Transverse colon (tissue), 4 donors: ENCODE results near the gene ZP3. TPM values are rescaled to one million over a fixed set of nuclear protein-coding genes. Genes with fewer than 3 reads are reported as not detected.
"Not testable (repeated sequence)": the region's sequence is repeated elsewhere in the genome, so short reads cannot be mapped to it uniquely, and the experiment has no call there.

ENCODE experiments used
- DNase-seq: peaks from one replicate; pipeline ENCODE4 v3.0.0-alpha.2; 2019
- H3K27ac ChIP-seq, 4 donors: fragments of 200-600 bp; sonication (generic); 2 replicates each; pipeline ENCODE4 v1.5.1; 2016 to 2018; ENCODE audit warnings: inconsistent platforms in 4 of 4
- H3K27me3 ChIP-seq: fragments of 200-600 bp; sonication (generic); 2 replicates; pipeline ENCODE4 v1.5.1; 2017; ENCODE audit warnings: inconsistent platforms
- H3K36me3 ChIP-seq, 4 donors: fragments of 200-600 bp; sonication (generic); 2 replicates each; pipeline ENCODE4 v1.5.1; 2017 to 2019; ENCODE audit warnings: inconsistent platforms in 4 of 4
- H3K4me1 ChIP-seq, 4 donors: fragments of 200-600 bp; sonication (generic); 2 replicates each; pipeline ENCODE4 v1.5.1; 2017 to 2020; ENCODE audit warnings: inconsistent platforms in 4 of 4
- H3K4me3 ChIP-seq, 4 donors: fragments of 200-600 bp; sonication (generic); 1 replicate in 1 of 4; 2 replicates in 3 of 4; pipeline versions ENCODE4 v1.5.1 to v1.6.1; 2017 to 2019; ENCODE audit warnings: inconsistent platforms in 4 of 4
- H3K9me3 ChIP-seq, 2 donors: fragments of 200-600 bp; sonication (generic); 2 replicates each; pipeline ENCODE4 v1.5.1; 2017 to 2019; ENCODE audit warnings: inconsistent platforms in 2 of 2
- POLR2AphosphoS5 ChIP-seq, 3 donors: sonication (generic); formaldehyde crosslinking; IDR thresholded peaks; one replicate each; pipeline ENCODE4 v1.6.1; 2016; ENCODE audit warnings: antibody characterized with exemption in 3 of 3
- WGBS, 2 donors: methylation state at CpG; one replicate each; pipeline ENCODE4 v1.1.5; 2018; ENCODE audit warnings: low coverage in 1 of 2; 5-methylcytosine and 5-hydroxymethylcytosine counted together
- in situ Hi-C, 4 donors: fragments of 200-750 bp; cut with MboI; loops; one replicate each; pipeline versions ENCODE4 v1.15.0 to v1.15.1; 2017; ENCODE audit warnings: low sequenced_read_pairs in 3 of 4, low pct_ligation_motif_present in 1 of 4, low pct_unique_long_range_greater_than_20kb in 1 of 4
- intact Hi-C: fragments of 100-400 bp; cut with DNase I; formaldehyde crosslinking; loops from one replicate; pipeline ENCODE4 v1.15.1; 2023; ENCODE audit warnings: low total_unique reads
- total RNA-seq, 4 donors: library from RNA; depleted of rRNA; stranded (reverse); fragments of >200 nt; gene quantifications; one replicate each; pipeline ENCODE4 v1.1.0, GENCODE V29; 2016

ZP3 gene
- total RNA-seq, 4 donors from 2014 or later, result 3.0 to 3.4 TPM; not detected in 2

DNA sequence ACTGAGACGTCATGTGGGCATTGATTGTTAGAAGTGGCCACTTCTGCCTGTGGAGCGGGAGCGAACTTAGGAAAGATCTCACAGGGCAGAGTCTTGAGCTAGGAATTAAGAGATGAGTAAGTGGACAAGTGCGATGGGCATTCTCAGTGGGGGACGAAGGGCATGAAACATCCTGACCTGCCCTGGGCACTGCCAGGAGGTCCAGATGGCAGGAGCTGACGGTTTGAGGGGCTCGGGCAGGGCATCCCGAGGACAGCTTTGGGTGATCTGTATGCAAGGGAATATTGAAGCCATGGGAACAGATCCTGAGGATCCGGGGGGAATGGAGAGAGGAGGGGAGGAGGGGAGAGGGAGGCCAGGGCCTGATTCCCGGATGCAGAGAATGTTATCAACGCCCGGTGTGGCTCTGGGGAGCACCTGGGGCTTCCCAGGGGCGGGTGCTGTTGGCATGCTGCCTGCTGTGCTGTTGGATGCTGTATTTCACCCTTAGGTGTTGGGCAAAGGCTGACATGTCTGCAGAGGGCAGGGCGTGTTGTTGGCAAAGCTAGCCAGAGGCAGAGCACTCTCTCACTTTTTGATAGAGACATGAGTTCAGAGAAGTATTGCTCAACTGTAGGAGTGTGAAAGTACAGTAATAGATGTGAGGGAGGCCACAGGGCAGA, 43.1 kb downstream of the ZP3 start:
- H3K36me3 ChIP-seq, in situ Hi-C loops, H3K9me3 ChIP-seq, intact Hi-C loops, H3K27me3 ChIP-seq, H3K4me3 ChIP-seq: not testable (repeated sequence)
- Histone ChIP-seq H3K4me1 (peaks cover 0 to 23% (median 9%) of the 10 kb centered on the region in 4 donors), H3K27ac (peak overlapping the region; percentile 51 to 65 (median 54))
- TF ChIP-seq POLR2AphosphoS5 (IDR thresholded peaks at IDR 0.05), result peak in 1 of 3 donors; percentile 51
- 47 to 58% methylated on average over 5 to 10 of the region's 14 CpGs for WGBS, 2 donors
- peak; percentile 91 for DNase-seq

GRCh38 chr7:76471556-76472221, 46.9 kb downstream of the ZP3 start:
- H3K9me3 ChIP-seq, in situ Hi-C loops, H3K4me3 ChIP-seq, H3K36me3 ChIP-seq, intact Hi-C loops, H3K27ac ChIP-seq, H3K4me1 ChIP-seq, H3K27me3 ChIP-seq, DNase-seq: not testable (repeated sequence)
- 86% methylated on average over 7 of the region's 10 CpGs; no CpG with 5 or more reads in 1 of the 2 donors for WGBS, 2 donors

GRCh38 chr7:76473097-76473496, 48.3 kb downstream of the ZP3 start:
- H3K4me1 ChIP-seq, H3K4me3 ChIP-seq, DNase-seq, H3K27ac ChIP-seq, H3K36me3 ChIP-seq, intact Hi-C loops, H3K9me3 ChIP-seq, H3K27me3 ChIP-seq, in situ Hi-C loops: not testable (repeated sequence)
- WGBS, 2 donors, result 90% methylated on average over 2 of the region's 6 CpGs; no CpG with 5 or more reads in 1 of the 2 donors

- H3K4me3 ChIP-seq, DNase-seq, H3K27ac ChIP-seq, H3K27me3 ChIP-seq, in situ Hi-C loops, H3K36me3 ChIP-seq, H3K9me3 ChIP-seq, intact Hi-C loops, H3K4me1 ChIP-seq: not testable (repeated sequence)
- WGBS, 2 donors, result 95% methylated on average over 4 of the region's 11 CpGs; no CpG with 5 or more reads in 1 of the 2 donors
Observed at GRCh38 chr7:76476280-76476679, 51.5 kb downstream of the ZP3 start.

DNA sequence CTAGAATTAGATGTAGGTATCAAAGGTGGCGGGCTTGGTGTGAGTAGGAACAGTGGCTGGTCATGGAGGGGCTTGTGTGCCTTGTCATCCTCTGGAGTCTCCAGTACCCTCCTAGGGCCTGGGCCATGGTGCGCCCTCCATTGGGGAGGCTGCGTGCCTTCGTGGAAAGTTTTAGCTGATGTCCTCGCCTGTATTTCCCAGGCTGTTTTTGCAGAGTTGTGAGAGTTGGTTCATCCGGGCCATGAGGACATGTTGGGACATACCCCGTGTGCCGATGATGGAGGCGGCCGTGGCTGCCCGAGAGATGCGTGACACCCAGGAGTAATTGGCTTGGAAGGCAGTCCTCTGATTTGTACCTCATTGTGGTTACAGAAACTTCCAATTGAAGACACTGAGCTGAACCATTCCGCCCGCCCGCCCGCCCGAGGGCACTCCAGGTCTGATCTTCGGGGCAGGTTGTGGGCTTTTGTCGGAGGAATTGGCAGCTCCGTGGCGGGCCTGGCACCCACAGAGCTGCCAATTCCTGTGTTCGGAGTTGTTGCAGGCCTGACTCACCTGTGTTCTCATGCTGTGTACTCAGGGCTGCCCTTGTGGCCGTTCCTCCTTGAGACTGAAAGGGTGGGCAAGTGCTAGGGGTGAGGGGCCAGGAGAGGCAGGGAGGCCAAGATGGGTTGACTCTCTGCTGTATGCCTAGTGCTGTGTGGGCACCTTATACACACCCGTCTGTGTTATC, 52.2 kb downstream of the ZP3 start:
- intact Hi-C loops, H3K4me1 ChIP-seq, DNase-seq, H3K27me3 ChIP-seq, H3K36me3 ChIP-seq, H3K27ac ChIP-seq, in situ Hi-C loops, H3K4me3 ChIP-seq, H3K9me3 ChIP-seq: not testable (repeated sequence)
- 92% methylated on average over 14 of the region's 24 CpGs; no CpG with 5 or more reads in 1 of the 2 donors for WGBS, 2 donors

- H3K9me3 ChIP-seq, DNase-seq, H3K27me3 ChIP-seq, in situ Hi-C loops, H3K4me1 ChIP-seq, H3K27ac ChIP-seq, H3K4me3 ChIP-seq, intact Hi-C loops, H3K36me3 ChIP-seq: not testable (repeated sequence)
- 88% methylated on average over 10 of the region's 11 CpGs; no CpG with 5 or more reads in 1 of the 2 donors for WGBS, 2 donors
Observed at GRCh38 chr7:76479628-76480027, 54.9 kb downstream of the ZP3 start.

DNA sequence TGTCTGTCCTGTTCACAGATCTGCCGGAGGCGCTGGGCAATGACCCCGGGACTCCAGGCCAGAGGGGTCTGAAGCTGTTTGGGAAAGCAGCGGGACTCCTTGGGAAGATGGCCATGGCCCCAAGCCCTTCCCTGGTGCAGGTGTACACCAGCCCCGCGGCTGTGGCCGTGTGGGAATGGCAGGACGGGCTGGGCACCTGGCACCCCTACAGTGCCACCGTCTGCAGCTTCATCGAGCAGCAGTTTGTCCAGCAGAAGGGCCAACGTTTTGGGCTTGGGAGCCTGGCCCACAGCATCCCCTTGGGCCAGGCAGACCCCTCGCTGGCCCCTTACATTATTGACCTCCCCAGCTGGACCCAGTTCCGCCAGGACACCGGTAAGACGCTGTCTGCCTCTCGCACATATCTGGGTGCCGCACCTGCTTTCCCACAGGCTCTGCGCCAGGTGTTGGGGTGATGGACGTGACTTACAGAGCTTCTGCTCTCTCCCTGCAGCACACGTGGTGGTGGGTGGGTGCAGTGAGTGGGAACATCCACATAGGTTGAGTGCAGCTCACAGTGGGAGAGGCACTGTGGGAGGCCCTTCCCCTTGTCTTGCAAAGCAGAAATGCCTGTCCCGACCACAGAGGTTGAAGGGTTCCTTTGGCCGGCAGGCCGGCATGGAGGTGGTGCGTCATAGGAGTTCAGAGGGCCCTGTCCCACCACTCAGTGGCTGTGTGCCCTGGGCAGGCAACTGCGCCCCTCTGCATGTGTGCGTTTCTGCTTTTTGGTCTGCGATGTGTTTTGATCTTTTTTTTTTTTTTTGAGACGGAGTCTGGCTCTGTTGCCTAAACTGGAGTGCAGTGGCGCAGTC, 55.9 kb downstream of the ZP3 start:
- H3K4me1 ChIP-seq, H3K9me3 ChIP-seq, intact Hi-C loops, H3K27ac ChIP-seq, H3K27me3 ChIP-seq, H3K4me3 ChIP-seq, H3K36me3 ChIP-seq, in situ Hi-C loops, DNase-seq: not testable (repeated sequence)
- 89% methylated on average over 22 of the region's 29 CpGs; no CpG with 5 or more reads in 1 of the 2 donors for WGBS, 2 donors

DNA sequence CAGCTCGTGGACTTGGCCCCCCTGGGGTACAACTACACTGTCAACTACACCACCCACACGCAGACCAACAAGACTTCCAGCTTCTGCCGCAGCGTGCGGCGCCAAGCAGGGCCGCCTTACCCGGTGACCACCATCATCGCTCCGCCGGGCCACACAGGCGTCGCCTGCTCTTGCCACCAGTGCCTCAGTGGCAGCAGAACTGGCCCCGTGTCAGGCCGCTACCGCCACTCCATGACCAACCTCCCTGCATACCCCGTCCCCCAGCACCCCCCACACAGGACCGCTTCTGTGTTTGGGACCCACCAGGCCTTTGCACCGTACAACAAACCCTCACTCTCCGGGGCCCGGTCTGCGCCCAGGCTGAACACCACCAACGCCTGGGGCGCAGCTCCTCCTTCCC, 57.9 kb downstream of the ZP3 start:
- H3K4me1 ChIP-seq, H3K4me3 ChIP-seq, H3K27ac ChIP-seq, H3K36me3 ChIP-seq, H3K27me3 ChIP-seq, intact Hi-C loops, H3K9me3 ChIP-seq, DNase-seq, in situ Hi-C loops: not testable (repeated sequence)
- 96% methylated on average over 24 of the region's 24 CpGs; no CpG with 5 or more reads in 1 of the 2 donors for WGBS, 2 donors

DNA sequence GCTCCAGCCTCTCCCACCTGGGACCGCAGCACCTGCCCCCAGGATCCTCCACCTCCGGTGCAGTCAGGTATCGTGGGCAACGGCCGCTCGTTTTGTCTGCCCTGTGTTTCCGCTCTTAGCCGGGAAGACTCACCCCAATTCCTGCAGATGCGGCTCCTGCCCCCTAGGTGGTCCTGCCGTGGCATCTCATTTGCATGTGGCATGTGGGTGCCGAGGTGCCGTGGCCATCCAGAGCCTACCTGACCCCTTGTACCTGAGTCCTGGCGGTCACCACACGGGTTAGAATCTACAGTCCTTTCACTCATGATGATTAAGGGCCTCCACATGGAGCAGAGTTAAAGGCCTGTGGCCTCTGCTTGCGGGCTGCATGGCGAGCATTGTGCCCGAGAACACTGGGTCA, 58.3 kb downstream of the ZP3 start:
- H3K27me3 ChIP-seq, in situ Hi-C loops, H3K9me3 ChIP-seq, intact Hi-C loops, H3K27ac ChIP-seq, H3K36me3 ChIP-seq, H3K4me3 ChIP-seq, DNase-seq, H3K4me1 ChIP-seq: not testable (repeated sequence)
- WGBS, 2 donors, result 94% methylated on average over 9 of the region's 17 CpGs; no CpG with 5 or more reads in 1 of the 2 donors

DNA sequence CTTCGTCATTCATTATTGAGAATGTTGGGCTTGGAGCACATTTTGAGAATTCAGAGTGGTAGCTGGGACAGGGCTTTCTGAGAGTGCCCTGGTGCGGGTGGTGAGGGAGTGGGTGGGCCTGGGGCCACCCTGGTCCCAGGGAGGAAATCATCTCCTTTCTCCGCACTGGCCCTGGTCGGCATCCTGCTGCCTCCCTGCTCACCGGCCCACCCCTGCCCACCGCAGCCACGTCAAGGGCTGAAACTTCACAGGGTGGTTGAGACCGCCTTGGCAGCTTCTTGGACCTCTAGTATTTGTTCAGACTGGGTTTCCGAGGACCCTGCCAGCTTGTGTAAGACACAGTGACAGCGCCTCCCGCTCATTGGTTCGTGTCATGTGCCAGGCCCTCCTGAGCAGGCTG, 59.7 kb downstream of the ZP3 start:
- H3K4me3 ChIP-seq, H3K27me3 ChIP-seq, H3K27ac ChIP-seq, intact Hi-C loops, H3K4me1 ChIP-seq, H3K9me3 ChIP-seq, DNase-seq, H3K36me3 ChIP-seq, in situ Hi-C loops: not testable (repeated sequence)
- WGBS, 2 donors, result no CpG with 5 or more reads among the region's 12 CpGs
